Left ventricle myocardium inferior (tissue), 1 donor: Measurements from ENCODE around the gene KRT36. TPM values are rescaled to one million over a fixed set of nuclear protein-coding genes. Genes with fewer than 3 reads are reported as not detected.

Experiments used
- DNase-seq: peaks from one replicate; pipeline ENCODE4 v3.0.0-alpha.2; 2020
- H3K27ac ChIP-seq: fragments of 200-600 bp; replicated peaks from 2 replicates; pipeline ENCODE4 v1.8.0; 2021
- H3K27me3 ChIP-seq: fragments of 200-600 bp; 2 replicates; pipeline ENCODE4 v1.8.0; 2021; ENCODE audit warnings: low read depth
- H3K36me3 ChIP-seq: fragments of 200-600 bp; 2 replicates; pipeline ENCODE4 v1.8.0; 2021
- H3K4me1 ChIP-seq: fragments of 200-600 bp; 2 replicates; pipeline ENCODE4 v1.8.0; 2021
- H3K4me3 ChIP-seq: fragments of 200-600 bp; 2 replicates; pipeline ENCODE4 v1.8.0; 2021; ENCODE audit warnings: mild to moderate bottlenecking, moderate library complexity
- H3K9me3 ChIP-seq: fragments of 200-600 bp; replicated peaks from 2 replicates; pipeline ENCODE4 v1.8.0; 2021
- intact Hi-C: fragments of 100-400 bp; cut with micrococcal nuclease; formaldehyde crosslinking; loops from one replicate; pipeline ENCODE4 v1.11.0; 2022
- total RNA-seq: library from RNA; stranded (reverse); fragmentation: NEBNext Ultra II Directional; extraction: Animal tissue kit (Norgen Biotek cat#: 25700); gene quantifications from one replicate; pipeline ENCODE4 v1.2.1, GENCODE V29; 2021
- TF ChIP-seq, protein P1 (sequence below): fragments of 200-600 bp; IDR thresholded peaks from 2 replicates; pipeline ENCODE4 v1.8.0; 2021; ENCODE audit warnings: antibody characterized with exemption, mild to moderate bottlenecking, borderline replicate concordance
- donor health status: DM: no; HTN: yes; CAD: no; lungs with severe emphysema.

The KRT36 gene
- total RNA-seq, 1 donor from 2014 or later = not detected

GRCh38 chr17:41516147-41516829, 26.6 kb upstream of the KRT36 start:
- peaks cover 96% of the 10 kb centered on the region for H3K27me3 ChIP-seq
- intact Hi-C loops = no loop called here

GRCh38 chr17:41513168-41513547, 23.4 kb upstream of the KRT36 start:
- H3K9me3 ChIP-seq = no peaks in the 10 kb centered on the region

More at GRCh38 chr17:41516147-41516829, 26.6 kb upstream of the KRT36 start:
- DNase-seq = no peak
- H3K36me3 ChIP-seq = no peaks in the 10 kb centered on the region
- H3K27ac ChIP-seq = no peak overlapping the region
- no peak overlapping the region for H3K4me3 ChIP-seq
- no peaks in the 10 kb centered on the region for H3K4me1 ChIP-seq
- no peaks in the 10 kb centered on the region for H3K9me3 ChIP-seq
- TF ChIP-seq, protein P1, sequence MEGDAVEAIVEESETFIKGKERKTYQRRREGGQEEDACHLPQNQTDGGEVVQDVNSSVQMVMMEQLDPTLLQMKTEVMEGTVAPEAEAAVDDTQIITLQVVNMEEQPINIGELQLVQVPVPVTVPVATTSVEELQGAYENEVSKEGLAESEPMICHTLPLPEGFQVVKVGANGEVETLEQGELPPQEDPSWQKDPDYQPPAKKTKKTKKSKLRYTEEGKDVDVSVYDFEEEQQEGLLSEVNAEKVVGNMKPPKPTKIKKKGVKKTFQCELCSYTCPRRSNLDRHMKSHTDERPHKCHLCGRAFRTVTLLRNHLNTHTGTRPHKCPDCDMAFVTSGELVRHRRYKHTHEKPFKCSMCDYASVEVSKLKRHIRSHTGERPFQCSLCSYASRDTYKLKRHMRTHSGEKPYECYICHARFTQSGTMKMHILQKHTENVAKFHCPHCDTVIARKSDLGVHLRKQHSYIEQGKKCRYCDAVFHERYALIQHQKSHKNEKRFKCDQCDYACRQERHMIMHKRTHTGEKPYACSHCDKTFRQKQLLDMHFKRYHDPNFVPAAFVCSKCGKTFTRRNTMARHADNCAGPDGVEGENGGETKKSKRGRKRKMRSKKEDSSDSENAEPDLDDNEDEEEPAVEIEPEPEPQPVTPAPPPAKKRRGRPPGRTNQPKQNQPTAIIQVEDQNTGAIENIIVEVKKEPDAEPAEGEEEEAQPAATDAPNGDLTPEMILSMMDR = no peak

DNA sequence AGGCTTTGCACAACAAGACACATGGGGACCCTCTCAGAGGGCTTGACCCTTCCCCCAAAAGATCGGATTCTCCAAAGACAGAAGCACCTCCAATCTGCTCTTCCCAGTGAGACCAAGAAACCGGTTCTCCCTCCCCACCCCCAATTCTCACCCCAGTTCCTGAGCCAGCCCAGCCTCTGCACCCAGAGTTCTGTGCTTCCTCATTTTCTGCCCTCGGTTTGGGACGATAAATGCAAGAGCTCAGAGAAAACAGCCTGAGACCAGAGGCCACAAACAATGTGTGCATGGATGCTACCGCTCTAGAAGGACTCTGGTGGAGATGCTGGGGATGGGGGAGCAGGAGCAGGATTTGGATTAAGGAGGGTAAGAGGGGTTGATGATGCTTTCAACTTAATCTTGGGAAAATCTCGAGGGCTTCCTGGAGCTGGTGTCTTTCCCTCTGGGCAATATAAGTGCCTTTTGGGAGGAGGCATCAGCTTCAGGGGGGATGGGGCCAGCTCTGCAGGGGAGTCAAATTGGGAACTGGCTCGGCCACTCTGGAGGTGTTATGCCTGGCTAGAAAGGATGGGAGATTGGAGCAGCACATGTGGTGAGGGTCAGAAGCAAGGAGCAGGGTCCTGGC, 22.9 kb upstream of the KRT36 start:
- Histone ChIP-seq H3K27ac (no peak overlapping the region), H3K4me3 (no peak overlapping the region), H3K9me3 (no peaks in the 10 kb centered on the region), H3K4me1 (no peaks in the 10 kb centered on the region), H3K27me3 (peaks cover 95% of the 10 kb centered on the region), H3K36me3 (no peaks in the 10 kb centered on the region)
- no peak for DNase-seq
- TF ChIP-seq, protein P1 = no peak
- intact Hi-C loops = no loop called here

More at GRCh38 chr17:41513168-41513547, 23.4 kb upstream of the KRT36 start:
- no peak overlapping the region for H3K4me3 ChIP-seq
- peaks cover 95% of the 10 kb centered on the region for H3K27me3 ChIP-seq
- no peaks in the 10 kb centered on the region for H3K4me1 ChIP-seq
- no peaks in the 10 kb centered on the region for H3K36me3 ChIP-seq
- no peak for DNase-seq
- TF ChIP-seq, protein P1 = no peak
- intact Hi-C loops = no loop called here
- H3K27ac ChIP-seq = no peak overlapping the region

DNA sequence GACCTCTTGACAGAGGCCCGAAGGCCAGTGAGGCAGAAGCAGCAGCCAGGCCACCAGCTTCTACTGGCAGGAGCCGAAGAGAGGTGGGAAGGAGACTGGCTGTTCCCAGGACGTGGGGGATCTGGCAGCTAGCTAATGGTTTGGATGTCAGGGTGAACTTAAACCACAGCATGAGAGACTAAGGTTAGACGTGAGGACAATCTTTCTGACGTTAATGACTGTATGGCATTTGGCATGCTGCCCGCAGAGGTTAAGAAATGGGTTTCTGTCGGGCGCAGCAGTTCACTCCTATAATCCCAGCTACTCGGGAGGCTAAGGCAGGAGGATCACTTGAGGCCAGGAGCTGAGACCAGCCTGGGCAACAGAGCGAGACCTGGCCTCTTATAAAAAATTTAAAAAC, 22.0 kb upstream of the KRT36 start:
- no peaks in the 10 kb centered on the region for H3K36me3 ChIP-seq
- no peaks in the 10 kb centered on the region for H3K4me1 ChIP-seq
- H3K9me3 ChIP-seq = no peaks in the 10 kb centered on the region
- H3K27me3 ChIP-seq = peaks cover 95% of the 10 kb centered on the region
- no peak overlapping the region for H3K4me3 ChIP-seq
- TF ChIP-seq, protein P1 = no peak
- intact Hi-C loops = no loop called here
- no peak overlapping the region for H3K27ac ChIP-seq
- no peak for DNase-seq

GRCh38 chr17:41511116-41511515, 21.4 kb upstream of the KRT36 start:
- H3K36me3 ChIP-seq = no peaks in the 10 kb centered on the region
- no peak for DNase-seq
- H3K27ac ChIP-seq = no peak overlapping the region
- no peak overlapping the region for H3K4me3 ChIP-seq
- H3K4me1 ChIP-seq = no peaks in the 10 kb centered on the region
- TF ChIP-seq, protein P1 = no peak
- intact Hi-C loops = no loop called here
- H3K27me3 ChIP-seq = peaks cover 94% of the 10 kb centered on the region
- H3K9me3 ChIP-seq = no peaks in the 10 kb centered on the region
